H1 (cell line): ENCODE data around the gene MRPS10. TPM values are rescaled to one million over a fixed set of nuclear protein-coding genes. Genes with fewer than 3 reads are reported as not detected.

Source experiments
- CTCF ChIA-PET: fragments of 300-600 bp; sonication (Branson Sonifier 250); formaldehyde crosslinking; loops from one replicate; lab custom pipeline; 2021; ENCODE audit not compliant: partially characterized antibody; lab: Charles Lee
- POLR2A ChIA-PET: fragments of 300-600 bp; sonication (Branson Sonifier 250); formaldehyde crosslinking; loops from one replicate; lab custom pipeline; 2021; ENCODE audit warnings: inconsistent platforms; ENCODE audit not compliant: partially characterized antibody; lab: Charles Lee
- DNase-seq, 2 experiments: peaks; one replicate each; pipeline versions ENCODE4 v3.0.0 to v3.0.0-alpha.2; 2010 to 2022; ENCODE audit warnings: low spot score in 2 of 2, low read depth in 1 of 2, mixed read lengths in 1 of 2
- FAIRE-seq: peaks from 2 replicates; lab custom pipeline; 2011; peaks lifted over from hg19 to GRCh38; lab: Jason Lieb, UNC
- H2AFZ ChIP-seq: 2 replicates; pipeline ENCODE4 v1.8.1; 2012; ENCODE audit warnings: low read length, inconsistent platforms
- H2AK5ac ChIP-seq: 2 replicates; pipeline ENCODE4 v1.6.1; 2013; ENCODE audit warnings: low read depth, low read length
- H2BK120ac ChIP-seq: replicated peaks from 2 replicates; pipeline ENCODE3; 2013; ENCODE audit warnings: low read depth, low read length, inconsistent platforms
- H2BK12ac ChIP-seq: 2 replicates; pipeline ENCODE4 v1.6.1; 2013; ENCODE audit warnings: low read depth, low read length
- H2BK15ac ChIP-seq: 2 replicates; pipeline ENCODE4 v1.6.1; 2013; ENCODE audit warnings: low read length
- H2BK20ac ChIP-seq: 2 replicates; pipeline ENCODE4 v1.6.1; 2013; ENCODE audit warnings: low read length
- H2BK5ac ChIP-seq: 2 replicates; pipeline ENCODE4 v1.6.1; 2013; ENCODE audit warnings: low read depth, low read length
- H3K14ac ChIP-seq: 2 replicates; pipeline ENCODE4 v1.6.1; 2013; ENCODE audit warnings: inconsistent platforms; ENCODE audit not compliant: insufficient read length
- H3K18ac ChIP-seq: 2 replicates; pipeline ENCODE4 v1.6.1; 2013; ENCODE audit warnings: low read length; ENCODE audit errors: extremely low read depth
- H3K23ac ChIP-seq: 2 replicates; pipeline ENCODE4 v1.6.1; 2013; ENCODE audit warnings: inconsistent platforms; ENCODE audit not compliant: insufficient read length
- H3K23me2 ChIP-seq: 2 replicates; pipeline ENCODE4 v1.6.1; 2013; ENCODE audit warnings: low read depth, low read length
- H3K27ac ChIP-seq: 2 replicates; pipeline ENCODE4 v1.6.1; 2011; ENCODE audit warnings: low read depth, low read length, inconsistent platforms
- H3K27me3 ChIP-seq, 4 experiments: replicated peaks in 1 of 4; 1 replicate in 1 of 4; 2 replicates in 3 of 4; pipeline versions ENCODE4 v1.6.1 to v1.8.1; 2011 to 2013; ENCODE audit warnings: low read length in 3 of 4, mild to moderate bottlenecking in 3 of 4, inconsistent platforms in 2 of 4, mixed read lengths in 2 of 4, moderate library complexity in 1 of 4; ENCODE audit not compliant: control insufficient read depth in 3 of 4, insufficient read depth in 3 of 4; ENCODE audit errors: extremely low read depth in 1 of 4
- H3K36me3 ChIP-seq, 4 experiments: 2 replicates each; pipeline versions ENCODE4 v1.6.1 to v1.8.1; 2011 to 2013; ENCODE audit warnings: mild to moderate bottlenecking in 4 of 4, low read length in 3 of 4, moderate library complexity in 2 of 4, control low read depth in 1 of 4, inconsistent platforms in 1 of 4; ENCODE audit not compliant: insufficient read depth in 4 of 4, control insufficient read depth in 2 of 4
- H3K4ac ChIP-seq: replicated peaks from 2 replicates; pipeline ENCODE3; 2013; ENCODE audit warnings: low read length, low read depth, mixed read lengths, inconsistent platforms; ENCODE audit not compliant: insufficient read length
- H3K4me1 ChIP-seq, 4 experiments: replicated peaks in 1 of 4; 1 replicate in 1 of 4; 2 replicates in 3 of 4; pipeline versions ENCODE4 v1.6.1 to v1.8.1; 2011 to 2013; ENCODE audit warnings: low read length in 3 of 4, inconsistent platforms in 2 of 4, mixed read lengths in 1 of 4; ENCODE audit not compliant: insufficient read depth in 4 of 4, control insufficient read depth in 3 of 4
- H3K4me2 ChIP-seq, 2 experiments: 2 replicates each; pipeline versions ENCODE4 v1.6.1 to v1.8.1; 2011 to 2013; ENCODE audit warnings: low read depth in 2 of 2, low read length in 2 of 2, control low read depth in 1 of 2, inconsistent platforms in 1 of 2, mild to moderate bottlenecking in 1 of 2; ENCODE audit not compliant: insufficient read depth in 1 of 2
- H3K4me3 ChIP-seq, 4 experiments: fragments of 200-600, 300-600 bp in 1 of 4; sonication (generic), shearing (Covaris generic), sonication (Bioruptor Twin) in 1 of 4; 2 replicates each; pipeline versions ENCODE4 v1.5.1 to v1.8.1; 2011 to 2016; ENCODE audit warnings: low read length in 4 of 4, low read depth in 3 of 4, control low read depth in 2 of 4, inconsistent platforms in 2 of 4, mild to moderate bottlenecking in 2 of 4, mixed read lengths in 1 of 4, moderate library complexity in 1 of 4; ENCODE audit not compliant: insufficient read depth in 2 of 4; ENCODE audit errors: extremely low read depth in 1 of 4
- H3K56ac ChIP-seq: replicated peaks from 2 replicates; pipeline ENCODE3; 2013; ENCODE audit warnings: low read depth, mild to moderate bottlenecking, mixed read lengths, low read length, inconsistent platforms; ENCODE audit not compliant: insufficient read length
- H3K79me1 ChIP-seq: 2 replicates; pipeline ENCODE4 v1.6.1; 2013; ENCODE audit warnings: low read depth, low read length, control low read depth
- H3K79me2 ChIP-seq, 2 experiments: 2 replicates each; pipeline versions ENCODE4 v1.6.1 to v1.8.1; 2012 to 2013; ENCODE audit warnings: low read length in 2 of 2, mild to moderate bottlenecking in 2 of 2, inconsistent platforms in 1 of 2; ENCODE audit not compliant: insufficient read depth in 2 of 2, control insufficient read depth in 1 of 2
- H3K9ac ChIP-seq, 4 experiments: replicated peaks in 1 of 4; 1 replicate in 1 of 4; 2 replicates in 3 of 4; pipeline versions ENCODE4 v1.6.1 to v1.8.1; 2011 to 2013; ENCODE audit warnings: low read depth in 3 of 4, low read length in 3 of 4, control low read depth in 2 of 4, mild to moderate bottlenecking in 2 of 4, moderate library complexity in 2 of 4, inconsistent platforms in 1 of 4; ENCODE audit errors: extremely low read depth in 1 of 4
- H3K9me3 ChIP-seq, 2 experiments: 2 replicates each; pipeline versions ENCODE4 v1.6.1 to v1.8.1; 2012 to 2013; ENCODE audit warnings: mild to moderate bottlenecking in 2 of 2, moderate library complexity in 2 of 2, control low read depth in 1 of 2, inconsistent platforms in 1 of 2, low read depth in 1 of 2, low read length in 1 of 2, mixed read lengths in 1 of 2; ENCODE audit not compliant: insufficient read depth in 2 of 2
- H4K20me1 ChIP-seq, 2 experiments: replicated peaks in 1 of 2; 2 replicates each; pipeline versions ENCODE3 to v1.8.1; 2011 to 2013; ENCODE audit warnings: inconsistent platforms in 2 of 2, low read length in 2 of 2, mild to moderate bottlenecking in 1 of 2; ENCODE audit not compliant: insufficient read depth in 2 of 2, control insufficient read depth in 1 of 2
- H4K5ac ChIP-seq: 2 replicates; pipeline ENCODE4 v1.6.1; 2013; ENCODE audit warnings: low read length, low read depth, mixed read lengths, inconsistent platforms; ENCODE audit not compliant: insufficient read length
- H4K8ac ChIP-seq: 2 replicates; pipeline ENCODE4 v1.8.0; 2013; ENCODE audit warnings: mild to moderate bottlenecking, moderate library complexity, low read length, inconsistent platforms; ENCODE audit not compliant: insufficient read depth; ENCODE audit errors: extremely low read depth
- H4K91ac ChIP-seq: replicated peaks from 2 replicates; pipeline ENCODE3; 2013; ENCODE audit warnings: low read length, mixed read lengths, inconsistent platforms; ENCODE audit not compliant: insufficient read length
- CEBPB ChIP-seq: IDR thresholded peaks from 2 replicates; pipeline ENCODE4 v1.6.1; 2012; ENCODE audit warnings: low read depth, low read length
- CHD1 ChIP-seq: IDR thresholded peaks from 2 replicates; pipeline ENCODE4 v1.6.1; 2012; ENCODE audit warnings: low read depth, low read length, improper control_type of control experiment
- CREB1 ChIP-seq: IDR thresholded peaks from 2 replicates; pipeline ENCODE4 v1.6.1; 2012; ENCODE audit warnings: inconsistent platforms
- CTBP2 ChIP-seq: IDR thresholded peaks from 2 replicates; pipeline ENCODE4 v1.7.0; 2011; ENCODE audit warnings: borderline replicate concordance, mild to moderate bottlenecking, moderate library complexity, mixed read lengths, low read length; ENCODE audit not compliant: insufficient read depth, insufficient read length
- EGR1 ChIP-seq: IDR thresholded peaks from 2 replicates; pipeline ENCODE4 v1.6.1; 2011; ENCODE audit warnings: low read depth, low read length, borderline replicate concordance
- JUN ChIP-seq: IDR thresholded peaks from 2 replicates; pipeline ENCODE4 v1.6.1; 2011; ENCODE audit warnings: low read depth, mild to moderate bottlenecking, improper control_type of control experiment, low read length
- MAFK ChIP-seq: IDR thresholded peaks from 2 replicates; pipeline ENCODE4 v1.6.1; 2012; ENCODE audit warnings: low read depth, mild to moderate bottlenecking, improper control_type of control experiment, low read length
- RFX5 ChIP-seq: IDR thresholded peaks from 2 replicates; pipeline ENCODE4 v1.6.1; 2011; ENCODE audit warnings: low read depth, low read length, improper control_type of control experiment, borderline replicate concordance
- SAP30 ChIP-seq: fragments of 300-600 bp; sonication (generic); IDR thresholded peaks from 2 replicates; pipeline ENCODE4 v1.7.1; 2012; ENCODE audit warnings: low read length, moderate library complexity, mild to moderate bottlenecking, inconsistent platforms; ENCODE audit not compliant: insufficient read depth, insufficient replicate concordance
- SP4 ChIP-seq: IDR thresholded peaks from 2 replicates; pipeline ENCODE4 v1.6.1; 2012; ENCODE audit warnings: low read length, inconsistent platforms
- TAF1 ChIP-seq: IDR thresholded peaks from 2 replicates; pipeline ENCODE4 v1.6.1; 2011; ENCODE audit warnings: mild to moderate bottlenecking, low read depth, low read length
- WGBS, 2 experiments: shearing (Covaris generic) in 1 of 2; methylation state at CpG; one replicate each; pipeline versions ENCODE4 v1.1.6 to v1.1.7; 2013 to 2015; ENCODE audit warnings: low lambda C conversion rate in 2 of 2, mixed read lengths in 2 of 2, inconsistent platforms in 1 of 2, low coverage in 1 of 2, missing lambda C conversion rate in 1 of 2; ENCODE audit not compliant: insufficient replicate concordance in 2 of 2, insufficient coverage in 1 of 2, insufficient read length in 1 of 2; ENCODE audit errors: extremely low coverage in 1 of 2, missing lambda C conversion rate in 1 of 2; 5-methylcytosine and 5-hydroxymethylcytosine counted together
- polyA plus RNA-seq, 7 experiments: library from polyadenylated mRNA; depleted of rRNA in 3 of 7; stranded (reverse) in 5 of 7; unstranded in 2 of 7; fragments of >200 nt in 5 of 7; fragments of 200-250 nt in 2 of 7; gene quantifications; 1 replicate in 5 of 7; 2 replicates in 1 of 7; 4 replicates in 1 of 7; pipeline versions ENCODE4 v1.2.1 to v1.2.3, GENCODE V29; 2011 to 2013; ENCODE audit warnings: missing spikeins in 2 of 7, mixed read lengths in 2 of 7
- total RNA-seq: library from RNA; stranded (reverse); fragmentation: NEBNext Ultra II Directional; extraction: Animal tissue kit (Norgen Biotek cat#: 25700); gene quantifications from 2 replicates; pipeline ENCODE4 v1.2.1, GENCODE V29; 2021
- TF ChIP-seq, protein P1 (sequence below): IDR thresholded peaks from 2 replicates; pipeline ENCODE4 v1.6.1; 2011; ENCODE audit warnings: low read length, improper control_type of control experiment
- TF ChIP-seq, protein P2 (sequence below): IDR thresholded peaks from 2 replicates; pipeline ENCODE4 v1.6.1; 2012; ENCODE audit warnings: inconsistent platforms

The MRPS10 gene
- total and polyA plus RNA-seq, 2 of the 8 experiments (the other 6 are each of a cell fraction or from before 2014, with no cell fraction given): 20.5 to 33.6 TPM

DNA sequence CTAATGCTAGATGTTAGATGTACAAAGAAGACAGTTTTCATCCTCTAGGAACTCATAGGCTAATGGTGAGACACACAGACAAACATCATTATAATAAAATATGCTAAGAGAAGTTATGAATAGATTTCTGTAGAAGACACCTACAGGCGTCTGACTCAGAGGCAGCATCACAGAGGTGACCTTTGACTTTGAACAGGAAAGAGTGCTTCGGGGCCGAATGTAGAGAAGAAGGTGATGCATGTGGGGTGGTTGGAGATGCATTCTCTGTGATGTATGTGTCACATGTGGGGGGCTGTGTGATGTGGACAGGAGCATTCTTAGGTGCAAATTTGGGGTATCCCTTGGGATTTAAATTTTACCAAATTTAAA lies 37.7 kb downstream of the MRPS10 start:
- POLR2A ChIA-PET: interaction anchor here (0.7 to 1.9 kb wide), 4 partner anchors 14 to 384 kb away, joined by 3 to 5 read pairs (median 4); partner anchors contain the start of genes TAF8 and UBR2
- no peak overlapping the region for H4K91ac ChIP-seq
- no peak for TF ChIP-seq MAFK
- TF ChIP-seq CHD1: no peak
- no peak for TF ChIP-seq JUN
- no peak for TF ChIP-seq SP4
- TF ChIP-seq CREB1: no peak
- TF ChIP-seq, protein P1, sequence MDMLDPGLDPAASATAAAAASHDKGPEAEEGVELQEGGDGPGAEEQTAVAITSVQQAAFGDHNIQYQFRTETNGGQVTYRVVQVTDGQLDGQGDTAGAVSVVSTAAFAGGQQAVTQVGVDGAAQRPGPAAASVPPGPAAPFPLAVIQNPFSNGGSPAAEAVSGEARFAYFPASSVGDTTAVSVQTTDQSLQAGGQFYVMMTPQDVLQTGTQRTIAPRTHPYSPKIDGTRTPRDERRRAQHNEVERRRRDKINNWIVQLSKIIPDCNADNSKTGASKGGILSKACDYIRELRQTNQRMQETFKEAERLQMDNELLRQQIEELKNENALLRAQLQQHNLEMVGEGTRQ: no peak
- TF ChIP-seq SAP30: no peak
- TF ChIP-seq RFX5: no peak
- no peak for TF ChIP-seq CEBPB
- TF ChIP-seq, protein P2, sequence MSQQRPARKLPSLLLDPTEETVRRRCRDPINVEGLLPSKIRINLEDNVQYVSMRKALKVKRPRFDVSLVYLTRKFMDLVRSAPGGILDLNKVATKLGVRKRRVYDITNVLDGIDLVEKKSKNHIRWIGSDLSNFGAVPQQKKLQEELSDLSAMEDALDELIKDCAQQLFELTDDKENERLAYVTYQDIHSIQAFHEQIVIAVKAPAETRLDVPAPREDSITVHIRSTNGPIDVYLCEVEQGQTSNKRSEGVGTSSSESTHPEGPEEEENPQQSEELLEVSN: no peak
- TF ChIP-seq CTBP2: no peak
- TF ChIP-seq TAF1: no peak
- no peak for TF ChIP-seq EGR1

More for the DNA sequence above, 37.7 kb downstream of the MRPS10 start:
- H4K8ac ChIP-seq: no peak overlapping the region
- no peak overlapping the region for H3K4ac ChIP-seq
- no peak for FAIRE-seq
- H2BK20ac ChIP-seq: no peak overlapping the region
- no peaks in the 10 kb centered on the region for H3K36me3 ChIP-seq
- H3K9ac ChIP-seq: no peak overlapping the region
- no peak overlapping the region for H2BK15ac ChIP-seq
- H2BK5ac ChIP-seq: no peak overlapping the region
- CTCF ChIA-PET: interaction anchor here (0.9 to 1.6 kb wide), 7 partner anchors 9 to 136 kb away, joined by 3 to 6 read pairs (median 4); no protein-coding TSS in a partner anchor
- no peak overlapping the region for H3K14ac ChIP-seq
- H3K23me2 ChIP-seq: peaks cover 4% of the 10 kb centered on the region
- no peaks in the 10 kb centered on the region; a peak in 1 of 7 replicates for H3K27me3 ChIP-seq
- H2BK120ac ChIP-seq: no peak overlapping the region
- H2AFZ ChIP-seq: no peak overlapping the region
- H3K79me1 ChIP-seq: no peaks in the 10 kb centered on the region
- no peak for DNase-seq
- no peak overlapping the region for H3K56ac ChIP-seq
- H3K9me3 ChIP-seq: no peaks in the 10 kb centered on the region
- H3K23ac ChIP-seq: no peak overlapping the region
- no peak overlapping the region for H3K4me3 ChIP-seq
- H3K27ac ChIP-seq: no peak overlapping the region
- no peak overlapping the region for H2BK12ac ChIP-seq
- 94% methylated on average over 3 of the region's 3 CpGs; no CpG with 5 or more reads in 1 of the 2 experiments for WGBS, 2 experiments
- no peak overlapping the region for H4K5ac ChIP-seq
- H3K4me2 ChIP-seq: no peak overlapping the region
- H3K4me1 ChIP-seq: peaks cover 3 to 15% (median 11%) of the 10 kb centered on the region in 4 experiments
- no peak overlapping the region for H3K18ac ChIP-seq
- H3K79me2 ChIP-seq: no peaks in the 10 kb centered on the region
- no peak overlapping the region for H2AK5ac ChIP-seq
- no peaks in the 10 kb centered on the region for H4K20me1 ChIP-seq
